ENCODE measurements around the gene ATOX1.

ATOX1 gene

GRCh38 chr5:151772846-151773561 is 14.6 kb upstream of the ATOX1 start:
- H3K27me3 Mint-ChIP-seq (ENCODE audit: low read depth), result no peaks in the 10 kb centered on the region
- peak overlapping the region; percentile 87 to 93 (median 92) for H3K4me3 Mint-ChIP-seq
- no peak for TF ChIP-seq CTCF (IDR thresholded peaks at IDR 0.05; ENCODE audit: unreplicated experiment in 3 of 3)
- peaks cover 58% of the 10 kb centered on the region for H3K4me1 Mint-ChIP-seq
- no peaks in the 10 kb centered on the region for H3K9me3 Mint-ChIP-seq
- H3K36me3 Mint-ChIP-seq (ENCODE audit: low read depth), result peaks cover 20% of the 10 kb centered on the region
- H3K27ac Mint-ChIP-seq, result peak overlapping the region in 2 of 3 experiments; percentile 48 to 78

DNA sequence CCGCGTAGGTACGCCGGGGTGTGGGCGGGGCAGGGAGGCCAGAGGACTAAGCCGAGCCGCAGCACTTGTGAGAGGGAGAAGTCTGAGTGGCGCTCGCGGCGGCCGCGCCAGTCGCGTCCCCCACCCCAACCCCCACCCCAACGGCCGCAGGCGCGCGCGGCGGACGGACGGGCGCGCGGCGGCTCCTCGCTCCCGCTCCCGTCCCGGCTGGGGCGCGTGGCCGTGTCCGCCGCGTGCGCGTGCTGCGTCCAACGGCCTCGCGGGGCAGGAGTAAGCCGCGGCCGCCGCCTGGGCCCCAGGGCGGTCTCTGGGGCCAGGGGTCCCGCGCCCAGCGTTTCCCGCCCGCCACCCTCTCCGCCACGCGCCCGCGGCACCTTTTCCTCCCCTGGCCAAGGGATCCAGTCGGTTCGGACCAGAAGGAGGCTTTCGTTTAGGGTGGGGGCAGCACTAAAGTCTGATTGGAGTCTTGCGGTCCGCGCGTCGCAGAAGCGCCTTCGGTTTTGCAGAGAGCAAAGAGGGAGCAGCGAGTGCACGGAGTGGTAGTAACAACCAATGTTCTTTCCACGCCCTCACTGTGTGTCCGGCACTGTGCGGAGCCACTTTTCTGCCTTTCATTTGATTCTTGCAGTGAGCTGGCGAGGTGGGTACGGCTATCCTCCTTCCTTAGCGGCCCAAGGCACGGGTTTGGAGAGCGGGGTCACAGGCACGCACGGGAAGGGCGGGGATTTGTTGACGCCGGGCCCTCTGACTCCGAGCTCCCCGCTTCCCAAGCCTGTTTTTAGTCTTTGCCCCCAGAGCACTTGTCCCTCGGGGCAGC is 13.8 kb upstream of the ATOX1 start:
- Mint-ChIP-seq H3K27me3 (ENCODE audit: low read depth) (no peaks in the 10 kb centered on the region), H3K36me3 (ENCODE audit: low read depth) (peaks cover 13% of the 10 kb centered on the region), H3K27ac (peak overlapping the region in 2 of 3 experiments; percentile 48 to 78)

GRCh38 chr5:151771259-151772028 is 13.0 kb upstream of the ATOX1 start, which contains the start of gene G3BP1:
Gene G3BP1 (plus strand): TSS chr5:151771954. CDS start chr5:151786621, 14,667 bp downstream.
- H3K36me3 Mint-ChIP-seq (ENCODE audit: low read depth), result peaks cover 7% of the 10 kb centered on the region
- peak; percentile 50 to 75 (median 51) for TF ChIP-seq CTCF (IDR thresholded peaks at IDR 0.05; ENCODE audit: unreplicated experiment in 3 of 3)
- H3K27me3 Mint-ChIP-seq (ENCODE audit: low read depth), result no peaks in the 10 kb centered on the region
- no peaks in the 10 kb centered on the region for H3K9me3 Mint-ChIP-seq
- H3K4me3 Mint-ChIP-seq, result peak within 1 kb of the TSS; percentile 87 to 93 (median 92)
- H3K4me1 Mint-ChIP-seq, result peaks cover 43% of the 10 kb centered on the region
- H3K27ac Mint-ChIP-seq, result peak within 1 kb of the TSS in 2 of 3 experiments; percentile 48 to 78

More for the DNA sequence above, 13.8 kb upstream of the ATOX1 start:
- peak overlapping the region; percentile 87 to 93 (median 92) for H3K4me3 Mint-ChIP-seq
- peaks cover 51% of the 10 kb centered on the region for H3K4me1 Mint-ChIP-seq
- TF ChIP-seq CTCF (IDR thresholded peaks at IDR 0.05; ENCODE audit: unreplicated experiment in 3 of 3), result no peak
- H3K9me3 Mint-ChIP-seq, result no peaks in the 10 kb centered on the region

GRCh38 chr5:151770383-151771258 is 12.2 kb upstream of the ATOX1 start:
- TF ChIP-seq CTCF (IDR thresholded peaks at IDR 0.05; ENCODE audit: unreplicated experiment in 3 of 3), result no peak
- Mint-ChIP-seq H3K9me3 (no peaks in the 10 kb centered on the region), H3K4me3 (peak overlapping the region in 2 of 3 experiments; percentile 76 to 79), H3K4me1 (peaks cover 35% of the 10 kb centered on the region), H3K27me3 (ENCODE audit: low read depth) (no peaks in the 10 kb centered on the region), H3K27ac (no peak overlapping the region), H3K36me3 (ENCODE audit: low read depth) (no peaks in the 10 kb centered on the region)

DNA sequence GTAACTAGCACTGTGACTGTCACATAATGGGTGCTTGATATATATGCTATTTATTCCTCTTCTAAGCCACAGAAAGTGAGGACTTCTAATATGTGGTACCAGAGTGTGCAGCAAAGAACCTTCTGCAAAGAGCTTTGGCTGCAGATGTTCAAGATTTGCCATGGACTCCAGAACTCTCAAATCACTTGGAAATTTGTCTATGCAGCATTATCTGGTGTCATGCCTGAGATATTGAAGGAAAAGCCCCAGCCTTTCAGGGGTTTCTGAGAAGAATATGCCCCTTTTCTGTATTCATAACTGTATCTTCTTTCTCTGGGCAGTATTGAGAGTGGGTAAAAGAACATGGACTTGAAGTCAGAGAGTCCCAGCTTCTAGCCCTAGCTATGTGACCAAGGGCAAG is 8.5 kb upstream of the ATOX1 start:
- Mint-ChIP-seq H3K36me3 (ENCODE audit: low read depth) (no peaks in the 10 kb centered on the region), H3K4me3 (peak overlapping the region in 1 of 3 experiments; percentile 33), H3K27me3 (ENCODE audit: low read depth) (no peaks in the 10 kb centered on the region), H3K27ac (peak overlapping the region in 1 of 3 experiments; percentile 60), H3K4me1 (peaks cover 10% of the 10 kb centered on the region), H3K9me3 (no peaks in the 10 kb centered on the region)
- TF ChIP-seq CTCF (IDR thresholded peaks at IDR 0.05; ENCODE audit: unreplicated experiment in 3 of 3), result no peak

All from nephron (organoid).